ENCODE measurements around the gene C9orf40. TPM values are rescaled to one million over a fixed set of nuclear protein-coding genes. Genes with fewer than 3 reads are reported as not detected.

C9orf40 gene
- polyA plus RNA-seq, 2 of the 4 experiments (the other 2 are of a cell fraction), result 8.8 to 14.4 TPM

Other genes starting within 250 kb of the C9orf40 start
- gene TRPM6, start 65.0 kb downstream of the C9orf40 start, polyA plus RNA-seq (2011; rRNA removed), result 2.1 and 2.2 TPM in 2 replicates
- gene TRPM6, start 65.0 kb downstream of the C9orf40 start, polyA plus RNA-seq (2017; fragmentation: RNase III; extraction: RNeasy Plus Mini Kit Qiagen cat#74134 plus additional on column Dnase treatment), result 1.5 to 1.8 TPM (median 1.5 TPM) in 3 replicates
- gene CARNMT1, start 75.4 kb upstream of the C9orf40 start, polyA plus RNA-seq (2011; rRNA removed), result 15.9 and 18.0 TPM in 2 replicates
- 17.1 to 17.8 TPM (median 17.1 TPM) in 3 replicates for gene CARNMT1, start 75.4 kb upstream of the C9orf40 start, polyA plus RNA-seq (2017; fragmentation: RNase III; extraction: RNeasy Plus Mini Kit Qiagen cat#74134 plus additional on column Dnase treatment)
- gene NMRK1, start 135.2 kb upstream of the C9orf40 start, polyA plus RNA-seq (2011; rRNA removed), result 8.6 and 10.5 TPM in 2 replicates
- gene NMRK1, start 135.2 kb upstream of the C9orf40 start, polyA plus RNA-seq (2017; fragmentation: RNase III; extraction: RNeasy Plus Mini Kit Qiagen cat#74134 plus additional on column Dnase treatment), result 6.0 to 8.0 TPM (median 7.6 TPM) in 3 replicates
- 10.1 and 12.7 TPM in 2 replicates for gene OSTF1, start 135.6 kb upstream of the C9orf40 start, polyA plus RNA-seq (2011; rRNA removed)
- 13.3 to 15.0 TPM (median 13.4 TPM) in 3 replicates for gene OSTF1, start 135.6 kb upstream of the C9orf40 start, polyA plus RNA-seq (2017; fragmentation: RNase III; extraction: RNeasy Plus Mini Kit Qiagen cat#74134 plus additional on column Dnase treatment)